Left lobe of liver (tissue), 2 donors: ENCODE data around the gene RERE. TPM values are rescaled to one million over a fixed set of nuclear protein-coding genes. Genes with fewer than 3 reads are reported as not detected.
A peak's percentile ranks its signal among the peaks of the same experiment; 100 is the strongest.
"Not testable (repeated sequence)": the region's sequence is repeated elsewhere in the genome, so short reads cannot be mapped to it uniquely, and the experiment has no call there.

Experiments used
- ATAC-seq: fragments of 200-7000 bp; cut with Tn5 transposase; one replicate; pipeline ENCODE4 v1.9.1; 2020; ENCODE audit warnings: mild to moderate bottlenecking, moderate library complexity
- DNase-seq: peaks from one replicate; pipeline ENCODE4 v3.0.0-alpha.2; 2020; ENCODE audit warnings: low spot score
- total RNA-seq: library from RNA; stranded (reverse); gene quantifications from one replicate; pipeline ENCODE4 v1.2.1, GENCODE V29; 2021
- donor health status: DM: no; HTN: no; CAD: no; lungs with moderate emphysema.
- donor health status: DM: no; HTN: yes; CAD: no.

The RERE gene
- total RNA-seq, 1 donor from 2014 or later = 30.9 TPM

DNA sequence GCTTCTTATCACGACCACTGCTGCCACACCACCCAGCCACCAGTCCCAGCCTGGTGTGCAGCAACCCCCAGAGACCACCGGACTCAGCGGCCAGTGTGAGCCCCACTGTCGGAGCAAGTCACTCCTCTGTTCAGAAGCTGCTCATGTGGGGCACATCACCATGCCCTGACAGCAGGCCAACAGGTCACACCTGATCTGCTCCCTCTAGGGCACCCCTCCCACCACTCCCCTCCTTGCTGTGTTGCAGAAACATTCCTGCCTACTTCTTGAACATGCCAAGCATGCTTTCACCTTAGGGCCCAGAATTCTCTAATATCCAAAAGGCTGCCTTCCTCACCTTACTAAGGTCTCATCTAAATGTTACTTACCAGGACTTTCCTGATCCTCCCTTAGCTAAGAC lies 353.1 kb downstream of the RERE start:
- no peak for ATAC-seq

DNA sequence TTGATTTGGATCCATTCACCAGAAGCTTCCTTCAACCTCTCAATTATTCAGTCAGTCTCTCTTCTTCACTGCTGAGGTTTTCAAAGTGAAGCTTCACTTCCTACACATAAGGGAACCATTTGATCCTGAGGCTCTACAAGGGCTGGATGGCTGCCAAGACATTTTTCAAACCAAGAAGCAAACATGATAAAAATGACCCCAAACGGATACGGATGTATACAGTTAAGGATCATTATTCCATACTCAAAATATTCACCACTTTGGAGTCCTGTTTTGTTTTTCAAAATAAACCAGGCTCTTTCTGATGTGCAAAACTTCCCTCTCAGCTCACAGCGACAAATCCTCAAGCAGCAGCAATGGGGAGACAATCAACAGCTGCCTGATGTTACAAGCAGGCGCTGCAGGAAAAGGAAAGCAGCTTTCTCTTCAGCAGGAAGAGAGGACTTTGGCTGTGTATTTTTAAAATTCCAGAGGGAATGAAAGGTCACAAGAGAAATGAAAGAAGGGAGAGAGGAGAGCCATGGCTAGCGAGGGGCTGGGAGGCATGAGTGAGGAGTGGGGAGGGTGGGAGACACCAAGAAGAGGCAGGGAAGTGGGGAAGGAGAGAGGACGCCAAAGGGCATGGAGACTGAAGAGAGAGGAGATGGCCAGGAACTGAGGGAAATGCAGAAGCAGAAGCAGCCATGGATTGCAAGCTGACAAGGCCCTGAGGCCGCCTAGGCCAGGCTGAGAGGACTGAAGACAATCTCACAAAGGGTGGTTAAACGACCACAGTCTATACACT lies 354.1 kb downstream of the RERE start:
- ATAC-seq (peak; percentile 58), DNase-seq (no peak)

More for the DNA sequence above, 353.1 kb downstream of the RERE start:
- DNase-seq = no peak

DNA sequence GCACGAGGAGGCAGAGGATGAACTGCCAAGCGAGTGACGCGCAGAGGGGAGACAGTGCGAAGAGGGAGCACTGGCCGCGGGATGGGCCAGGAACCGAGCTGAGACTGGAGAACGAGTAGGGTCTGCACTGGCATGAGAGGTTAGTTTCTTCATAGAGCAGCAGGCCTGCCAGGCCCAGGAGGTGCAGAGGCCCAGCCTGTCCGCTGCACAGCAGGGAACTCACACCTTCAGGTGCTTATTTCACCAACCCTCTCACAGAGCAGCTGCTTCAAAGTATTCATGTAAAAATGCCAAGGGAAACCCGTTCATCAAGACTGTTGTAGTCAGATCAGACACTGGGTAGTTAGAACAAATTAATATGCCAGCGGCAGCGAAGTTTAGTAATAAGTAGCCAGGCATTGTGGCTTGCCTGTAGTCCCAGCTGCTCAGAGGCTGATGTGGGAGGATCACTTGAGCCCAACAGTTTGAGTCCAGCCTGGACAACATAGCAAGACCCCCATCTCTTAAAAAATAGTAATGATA lies 355.0 kb downstream of the RERE start:
- DNase-seq = no peak
- no peak for ATAC-seq

DNA sequence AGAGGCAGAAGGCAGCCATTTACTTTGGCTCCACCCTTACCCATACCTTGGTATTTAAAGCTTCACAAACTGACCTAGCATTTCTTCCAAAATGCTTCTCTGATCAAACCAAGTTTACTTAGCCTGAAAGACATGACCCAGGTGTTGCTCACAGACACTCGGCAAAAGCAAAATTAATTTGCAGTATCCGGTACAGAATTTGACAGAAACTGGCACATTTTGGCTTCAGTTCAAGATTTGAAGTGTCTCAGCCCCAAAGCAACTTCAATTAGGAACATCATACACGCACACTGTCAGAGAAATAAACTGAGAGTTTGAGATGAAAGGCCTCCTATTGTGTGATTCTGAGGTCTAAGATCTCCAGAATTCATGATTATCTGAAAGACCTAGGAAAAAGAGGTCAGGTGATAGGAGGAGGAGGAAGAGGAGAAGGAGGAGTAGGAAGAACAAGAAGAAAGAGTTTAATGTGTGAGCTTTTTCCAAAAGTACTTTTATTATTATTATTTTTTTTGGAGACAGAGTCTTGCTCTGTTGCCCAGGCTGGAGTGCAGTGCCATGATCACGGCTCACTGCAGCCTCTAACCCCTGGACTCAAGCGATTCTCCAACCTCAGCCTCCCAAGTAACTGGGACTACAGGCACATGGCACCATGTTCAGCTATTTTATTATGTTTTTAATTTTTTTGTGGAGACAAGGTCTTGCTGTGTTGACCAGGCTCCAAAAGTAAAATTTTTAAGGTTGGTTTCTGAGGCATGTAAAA lies 355.9 kb downstream of the RERE start:
- ATAC-seq (no peak), DNase-seq (no peak)

DNA sequence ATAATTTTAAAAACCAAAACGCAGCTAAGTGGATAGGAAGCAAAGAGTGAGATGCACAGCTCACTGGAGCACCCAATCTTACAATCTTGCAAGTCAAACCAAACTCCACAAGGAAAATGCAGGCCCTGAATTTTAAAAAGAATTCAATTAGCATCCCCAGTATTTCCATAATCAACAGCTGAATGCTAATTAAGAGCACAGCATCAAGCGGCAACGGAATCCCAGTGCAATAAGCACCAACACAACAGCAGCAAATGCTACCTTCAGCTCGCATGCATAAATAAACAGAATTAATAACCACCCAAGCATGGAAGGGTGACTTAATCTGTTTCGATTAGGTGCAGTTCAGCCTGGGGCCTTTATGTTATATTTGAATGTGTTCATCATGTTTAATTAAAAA lies 356.7 kb downstream of the RERE start:
- DNase-seq (no peak), ATAC-seq (no peak)

DNA sequence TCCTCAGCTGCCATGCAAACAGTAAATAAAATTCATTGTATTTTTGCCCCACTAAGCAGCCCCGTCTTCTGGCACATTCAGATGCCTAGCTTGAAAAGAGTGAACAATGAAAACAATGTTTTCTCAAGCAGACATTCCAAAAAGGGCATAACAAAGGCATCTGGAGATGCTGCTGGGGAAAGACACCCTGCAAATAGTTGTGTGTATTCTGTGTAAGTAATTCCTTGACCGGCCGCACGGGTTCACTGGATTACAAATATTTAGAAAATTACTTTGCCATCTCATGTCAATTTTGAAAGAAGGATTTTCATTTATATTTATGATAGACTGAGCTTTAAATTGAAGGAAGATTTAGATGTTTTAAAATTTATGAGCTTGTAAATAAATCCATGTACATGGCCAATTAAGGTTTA lies 357.3 kb downstream of the RERE start:
- DNase-seq = no peak
- no peak for ATAC-seq

DNA sequence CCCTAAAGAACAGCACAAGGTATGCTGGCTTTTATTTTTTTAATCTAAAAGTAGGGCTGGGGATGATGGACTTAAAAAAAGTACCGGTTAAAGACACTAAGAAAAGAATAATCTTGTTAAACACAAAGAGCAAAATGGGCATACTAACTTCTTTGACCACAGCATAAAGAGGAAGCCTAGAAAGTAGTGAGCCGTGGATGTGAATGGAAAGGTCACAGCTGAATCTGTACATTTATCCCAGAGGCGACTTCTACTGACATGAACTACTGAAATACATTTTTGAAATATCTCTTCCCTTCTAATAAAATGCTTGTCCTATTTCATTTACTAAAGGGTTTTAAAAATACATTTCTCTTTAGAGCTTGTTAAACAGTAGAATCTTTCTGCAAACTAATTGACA lies 358.8 kb downstream of the RERE start:
- ATAC-seq (no peak), DNase-seq (no peak)

DNA sequence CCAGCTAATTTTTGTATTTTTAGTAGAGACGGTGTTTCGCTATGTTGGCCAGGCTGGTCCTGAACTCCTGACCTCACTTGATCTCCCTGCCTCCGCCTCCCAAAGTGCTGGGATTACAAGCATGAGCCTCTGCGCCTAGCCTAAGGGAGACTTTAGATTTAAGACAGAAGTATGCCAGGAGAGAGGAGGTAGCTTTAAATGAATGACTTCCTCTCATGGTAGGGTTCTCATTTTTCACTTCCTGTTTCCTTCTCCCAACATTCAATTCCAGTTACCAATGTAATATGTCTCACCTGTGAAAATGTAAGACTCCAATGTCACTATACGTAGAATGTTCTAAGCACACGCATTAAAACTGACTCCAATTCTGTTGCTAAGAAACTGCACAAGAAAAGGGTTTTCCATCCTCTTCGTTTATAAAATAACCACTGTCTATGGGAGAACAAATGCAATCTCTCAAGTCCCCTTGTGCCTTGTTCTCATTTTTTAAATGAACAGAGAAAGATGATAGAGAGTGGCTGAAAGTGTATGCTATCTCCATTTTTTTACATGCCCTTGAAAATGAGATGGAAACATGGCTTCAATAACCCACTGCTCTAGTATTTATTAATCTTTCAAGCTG lies 359.6 kb downstream of the RERE start:
- DNase-seq (no peak), ATAC-seq (no peak)

DNA sequence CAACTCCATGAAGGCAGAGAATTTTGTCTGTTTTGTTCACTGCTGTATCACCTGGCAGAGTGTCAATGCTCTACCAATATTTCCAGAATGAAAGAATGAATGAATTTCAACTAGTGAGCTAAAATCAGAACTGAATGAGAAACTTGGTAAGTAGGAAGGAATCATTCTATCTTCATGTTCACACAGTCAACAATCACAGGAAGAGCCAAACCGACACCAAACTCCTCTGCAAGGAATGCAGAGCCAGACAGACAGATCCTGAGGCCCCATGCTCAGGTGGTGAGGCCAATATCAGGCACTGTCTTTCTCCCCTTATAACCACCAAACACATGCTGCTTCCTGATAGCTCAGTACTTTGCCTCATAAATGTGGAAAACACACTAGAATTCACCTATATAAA lies 360.4 kb downstream of the RERE start:
- ATAC-seq (no peak), DNase-seq (no peak)

DNA sequence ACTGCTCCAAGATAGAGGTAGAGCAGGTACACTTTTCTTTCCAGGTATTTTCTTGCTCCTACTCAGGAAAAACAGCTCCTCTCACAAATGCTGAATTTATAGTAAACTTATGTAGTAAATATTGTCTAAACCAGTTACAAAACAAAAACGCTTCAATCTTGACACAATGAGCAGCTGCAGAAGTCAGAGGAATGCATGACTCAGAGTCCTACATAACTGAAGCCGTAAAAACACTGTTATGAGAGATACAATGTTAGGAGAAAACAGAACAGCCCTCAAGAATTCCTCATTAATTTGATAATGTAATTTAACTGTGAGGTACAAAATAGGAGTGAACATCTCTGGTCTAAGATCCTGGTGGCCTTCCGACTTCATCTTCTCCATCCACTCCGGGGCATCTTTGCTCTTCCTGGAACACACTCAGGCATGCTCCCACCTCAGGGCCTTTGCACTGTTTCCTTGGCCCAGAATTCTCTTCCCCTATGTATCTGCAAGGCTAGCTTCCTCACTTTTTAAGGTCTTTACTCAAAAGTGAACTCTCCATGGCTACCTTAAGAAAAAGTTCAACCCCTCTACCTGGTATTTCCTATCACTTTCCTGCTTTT lies 361.0 kb downstream of the RERE start:
- DNase-seq = no peak
- no peak for ATAC-seq

DNA sequence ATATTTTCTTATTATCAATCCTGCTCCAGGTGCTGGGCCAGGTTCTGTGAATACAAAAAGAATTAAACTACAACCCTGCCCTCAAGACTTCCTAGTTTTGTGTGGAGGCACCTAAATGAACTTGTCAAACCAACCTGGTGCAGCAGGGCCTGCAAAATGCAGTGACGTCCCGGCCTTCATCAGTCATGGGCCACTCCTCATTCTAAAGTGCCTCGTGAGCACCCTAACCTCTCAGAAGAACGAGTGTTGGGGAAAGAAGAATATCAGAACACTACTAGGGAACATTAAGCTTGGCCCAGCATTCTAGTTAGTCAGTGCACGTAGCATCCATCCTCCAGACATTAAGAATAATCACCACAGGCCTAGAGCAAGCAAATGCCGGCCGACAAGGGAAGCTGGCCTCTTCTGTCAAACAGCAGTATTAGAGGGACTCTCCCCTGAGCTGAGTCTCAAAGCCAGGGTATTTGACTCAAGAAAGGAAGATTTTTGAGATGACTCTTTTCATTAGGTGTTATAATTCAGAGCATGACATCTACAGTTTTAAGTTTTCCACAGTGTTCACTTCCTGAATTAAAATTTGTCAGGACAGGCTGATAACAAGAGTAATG lies 361.6 kb downstream of the RERE start:
- no peak for ATAC-seq
- no peak for DNase-seq

DNA sequence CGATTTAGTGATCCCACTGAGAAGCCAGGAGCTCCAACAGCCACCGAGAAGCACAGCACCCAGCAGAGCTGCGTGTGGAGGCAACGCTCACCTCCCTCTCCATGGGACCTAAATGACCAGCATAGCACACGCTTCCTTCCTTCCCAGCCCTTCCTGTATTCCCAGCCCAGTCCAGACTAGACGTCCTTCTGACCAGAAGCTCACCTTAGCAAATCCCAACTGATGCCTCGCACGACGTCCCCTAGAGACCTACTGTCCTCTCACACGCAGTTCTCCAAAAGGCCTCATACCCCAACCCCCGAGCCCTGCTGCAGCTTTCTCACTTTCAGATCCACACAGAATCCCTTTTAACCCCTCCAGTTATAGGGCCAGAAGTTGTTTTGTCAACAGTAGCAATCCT lies 367.1 kb downstream of the RERE start:
- ATAC-seq (peak; percentile 29), DNase-seq (no peak)

DNA sequence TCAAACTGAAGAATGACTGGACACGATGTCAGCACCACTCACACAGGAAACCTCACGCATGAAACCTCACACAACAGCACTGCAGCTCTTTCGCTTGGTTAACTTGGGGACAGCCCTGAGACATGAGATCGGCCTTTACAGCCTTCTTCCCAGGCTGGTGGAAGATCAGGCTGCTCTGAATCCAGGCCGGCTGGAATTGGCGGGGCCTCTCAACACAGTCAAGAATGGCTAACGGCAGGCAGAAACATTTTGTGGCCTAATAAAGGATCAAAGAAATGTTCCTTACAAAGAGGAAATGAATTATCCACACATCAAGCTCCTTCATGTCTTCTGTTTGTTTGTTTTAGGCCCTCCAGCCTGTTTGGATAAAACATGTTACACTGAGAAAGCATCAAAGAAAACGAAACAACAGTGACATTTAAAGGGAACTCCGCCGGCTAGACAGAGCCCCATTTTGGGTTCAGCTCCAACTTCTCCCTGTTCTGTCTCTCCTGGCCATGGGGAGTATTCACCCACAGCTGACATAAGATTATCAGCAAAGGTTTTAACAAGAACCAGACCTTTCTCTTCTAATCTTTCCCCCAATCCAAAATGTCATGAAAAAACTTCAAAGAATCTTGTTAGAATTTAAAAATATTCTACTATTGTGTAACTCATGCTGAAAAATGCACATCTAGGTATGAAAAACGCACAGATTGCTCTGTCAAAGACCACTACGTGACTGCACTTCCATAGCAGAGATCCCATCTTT lies 368.4 kb downstream of the RERE start:
- DNase-seq (no peak), ATAC-seq (no peak)

DNA sequence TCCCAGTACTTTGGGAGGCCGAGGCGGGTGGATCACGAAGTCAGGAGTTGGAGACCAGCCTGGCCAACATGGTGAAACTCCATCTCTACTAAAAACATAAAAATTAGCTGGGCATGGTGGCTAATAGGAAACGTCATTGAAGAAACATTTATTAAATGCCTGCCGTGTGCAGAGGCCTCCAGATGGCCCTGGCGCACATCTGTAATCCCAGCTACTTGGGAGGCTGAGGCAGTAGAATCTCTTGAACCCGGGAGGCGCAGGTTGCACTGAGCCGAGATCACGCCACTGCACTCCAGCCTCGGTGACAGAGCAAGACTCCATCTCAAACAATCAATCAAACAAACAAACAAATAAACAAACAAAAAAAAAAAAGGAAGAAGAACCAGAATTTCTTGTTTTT lies 368.9 kb downstream of the RERE start:
- not testable (repeated sequence) for ATAC-seq, DNase-seq

DNA sequence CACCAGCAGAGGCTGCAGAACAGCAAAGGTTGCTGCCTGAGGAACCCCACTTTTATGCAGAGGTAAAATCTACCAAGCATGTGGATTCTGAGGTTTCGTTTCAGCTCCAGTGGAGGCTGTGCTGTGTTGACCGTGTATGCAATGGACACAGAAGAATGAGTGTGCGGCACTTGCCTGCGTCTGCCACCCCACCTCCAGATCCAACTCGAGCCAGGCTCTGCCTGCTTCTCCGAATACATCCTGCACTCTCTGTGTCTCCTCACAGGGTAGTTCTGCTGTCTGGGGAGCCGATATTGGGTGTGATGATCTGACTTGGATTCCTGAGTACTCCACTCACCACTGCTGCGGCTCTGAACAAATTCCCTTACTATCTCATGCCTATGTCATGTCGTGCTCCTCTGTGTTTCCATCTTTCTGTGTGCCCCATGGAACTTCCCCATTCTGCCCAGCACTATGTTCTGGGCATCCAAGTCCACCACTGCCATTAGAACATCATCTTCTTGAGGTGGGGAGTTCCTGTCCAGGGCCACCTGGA lies 369.8 kb downstream of the RERE start:
- ATAC-seq (no peak), DNase-seq (no peak)

DNA sequence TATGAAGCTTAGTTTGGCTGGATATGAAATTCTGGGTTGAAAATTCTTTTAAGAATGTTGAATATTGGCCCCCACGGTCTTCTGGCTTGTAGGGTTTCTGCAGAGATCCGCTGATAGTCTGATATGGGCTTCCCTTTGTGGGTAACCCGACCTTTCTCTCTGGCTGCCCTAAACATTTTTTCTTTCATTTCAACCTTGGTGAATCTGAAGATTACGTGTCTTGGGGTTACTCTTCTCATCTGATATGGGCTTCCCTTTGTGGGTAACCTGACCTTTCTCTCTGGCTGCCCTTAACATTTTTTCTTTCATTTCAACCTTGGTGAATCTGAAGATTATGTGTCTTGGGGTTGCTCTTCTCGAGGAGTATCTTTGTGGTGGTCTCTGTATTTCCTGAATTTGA lies 371.3 kb downstream of the RERE start:
- not testable (repeated sequence) for ATAC-seq, DNase-seq

DNA sequence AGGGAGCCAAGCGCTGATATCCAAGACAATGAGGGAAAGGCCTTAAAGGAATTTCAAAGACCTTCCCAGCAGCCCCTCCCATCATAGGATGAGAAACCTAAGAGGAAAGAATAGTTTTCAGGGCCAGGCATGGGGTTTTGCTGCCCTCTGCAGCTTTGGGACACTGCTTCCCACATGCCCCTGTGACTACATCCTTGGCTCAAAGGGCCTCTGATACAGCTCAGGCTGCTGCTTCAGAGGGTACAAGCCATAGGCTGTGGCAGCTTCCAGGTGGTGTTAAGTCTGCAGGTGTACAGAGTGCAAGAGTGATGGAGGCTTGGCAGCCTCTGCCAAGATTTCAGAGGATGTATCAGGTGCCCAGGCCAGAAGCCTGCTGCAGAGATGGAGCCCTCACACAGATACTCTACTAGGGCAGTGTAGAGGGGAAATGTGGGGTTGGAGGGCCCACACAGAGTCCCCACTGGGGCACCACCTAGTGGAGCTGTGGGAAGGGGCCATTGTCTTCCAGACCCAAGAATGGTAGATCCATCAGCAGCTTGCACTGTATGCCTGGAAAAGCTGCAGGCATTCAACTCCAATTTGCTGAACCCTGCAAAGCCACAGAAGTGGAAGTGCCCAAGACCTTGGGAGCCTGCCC lies 373.8 kb downstream of the RERE start:
- ATAC-seq = peak; percentile 68

DNA sequence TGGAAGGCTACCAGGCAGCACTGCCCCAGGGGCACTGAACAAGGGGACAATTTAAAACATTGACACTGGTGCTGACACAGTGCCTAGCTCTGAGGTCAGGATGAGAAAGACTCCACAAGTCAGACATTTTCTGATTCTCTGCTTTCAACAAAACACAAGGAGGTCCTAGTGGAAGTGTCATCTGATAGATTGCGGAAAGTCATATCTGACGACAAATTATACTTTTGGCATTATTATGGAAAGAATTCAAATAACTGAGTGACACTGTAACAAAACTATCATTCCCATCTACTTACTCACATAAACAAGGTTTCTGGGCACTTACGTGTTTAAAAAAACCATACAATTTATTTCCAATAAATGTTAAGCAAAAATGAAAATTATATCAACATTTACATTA lies 376.0 kb downstream of the RERE start:
- ATAC-seq = no peak
- DNase-seq = no peak

More for the DNA sequence above, 373.8 kb downstream of the RERE start:
- DNase-seq = no peak

DNA sequence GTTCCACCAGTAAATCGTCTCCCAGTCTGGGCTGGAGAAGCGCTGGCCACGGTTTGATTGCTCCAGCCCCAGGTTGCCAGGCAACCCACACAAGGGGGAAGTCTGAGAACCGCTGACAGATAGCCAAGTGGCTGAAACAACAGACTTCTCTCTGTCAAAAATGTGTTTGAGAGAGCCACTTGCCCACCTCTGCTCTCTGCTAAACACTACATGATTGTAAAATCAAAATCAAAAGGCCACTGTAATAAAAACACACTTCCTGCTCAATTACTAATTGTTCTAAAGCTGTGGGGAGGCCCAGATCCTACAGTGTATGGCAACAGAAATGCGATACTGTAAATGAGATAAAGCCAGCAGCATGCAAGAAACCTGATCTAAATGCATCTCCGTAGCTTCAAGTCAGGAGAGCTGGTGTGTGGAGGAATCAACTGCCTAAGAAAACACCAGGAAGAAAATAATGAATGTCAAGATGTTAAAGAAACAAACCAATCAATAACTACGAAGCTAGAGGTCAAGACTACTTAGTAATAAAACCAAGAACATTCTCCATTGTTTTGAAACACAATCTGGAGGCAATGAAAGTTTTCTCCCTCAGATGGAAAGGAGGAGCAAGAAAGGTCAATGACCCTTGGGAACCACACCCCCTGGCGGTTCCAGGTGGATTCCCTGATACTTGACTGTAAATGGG lies 378.3 kb downstream of the RERE start:
- ATAC-seq (peak; percentile 81), DNase-seq (peak; percentile 60)
